WTC11 (cell line): Measurements from ENCODE around the gene AOAH. TPM values are rescaled to one million over a fixed set of nuclear protein-coding genes. Genes with fewer than 3 reads are reported as not detected.

Source experiments
- ATAC-seq: fragments of 200-7000 bp; cut with Tn5 transposase; 2 replicates; pipeline ENCODE4 v1.10.0; 2021; ENCODE audit warnings: mild to moderate bottlenecking, moderate library complexity
- CTCF ChIA-PET: fragments of 300-600 bp; sonication (Branson Sonifier 250); formaldehyde crosslinking; loops from one replicate; lab custom pipeline; 2021; ENCODE audit warnings: antibody characterized with exemption; lab: Charles Lee
- POLR2A ChIA-PET: fragments of 350-600 bp; sonication (Branson Sonifier 250); formaldehyde crosslinking; loops from one replicate; lab custom pipeline; 2021; ENCODE audit warnings: antibody characterized with exemption; lab: Charles Lee
- DNase-seq: peaks from one replicate; pipeline ENCODE4 v3.0.0; 2021; ENCODE audit warnings: low spot score
- H3K27ac Mint-ChIP-seq: 2 replicates; pipeline ENCODE4 v1.8.0; 2021; ENCODE audit warnings: mixed read lengths
- H3K27me3 Mint-ChIP-seq: 2 replicates; pipeline ENCODE4 v1.8.0; 2021; ENCODE audit warnings: low read depth, mild to moderate bottlenecking, moderate library complexity, mixed read lengths
- H3K36me3 Mint-ChIP-seq: 2 replicates; pipeline ENCODE4 v1.8.0; 2021; ENCODE audit warnings: mixed read lengths
- H3K4me1 Mint-ChIP-seq: 2 replicates; pipeline ENCODE4 v1.8.0; 2022; ENCODE audit warnings: mixed read lengths
- H3K4me3 Mint-ChIP-seq: 2 replicates; pipeline ENCODE4 v1.8.0; 2021; ENCODE audit warnings: mild to moderate bottlenecking, moderate library complexity, mixed read lengths
- H3K9me3 Mint-ChIP-seq: 2 replicates; pipeline ENCODE4 v1.8.0; 2021; ENCODE audit warnings: mixed read lengths
- ARID4B ChIP-seq: sonication (generic); formaldehyde crosslinking; IDR thresholded peaks from 2 replicates; pipeline ENCODE4 v1.8.0; 2023; ENCODE audit warnings: missing genetic modification reagents, mild to moderate bottlenecking, borderline replicate concordance
- ATF2 ChIP-seq: sonication (generic); formaldehyde crosslinking; IDR thresholded peaks from 2 replicates; pipeline ENCODE4 v1.8.1; 2022; ENCODE audit warnings: low read depth, missing genetic modification reagents, borderline replicate concordance
- ELF4 ChIP-seq: sonication (generic); formaldehyde crosslinking; IDR thresholded peaks from 2 replicates; pipeline ENCODE4 v1.8.1; 2022; ENCODE audit warnings: low read depth, mild to moderate bottlenecking, moderate library complexity, missing genetic modification reagents
- EMX1 ChIP-seq: fragments of 250-450 bp; sonication (Bioruptor Pico); IDR thresholded peaks from 2 replicates; pipeline ENCODE4 v1.8.0; 2021; ENCODE audit warnings: mild to moderate bottlenecking
- FOXP1 ChIP-seq: sonication (generic); formaldehyde crosslinking; IDR thresholded peaks from 2 replicates; pipeline ENCODE4 v1.8.0; 2022; ENCODE audit warnings: missing genetic modification reagents, mild to moderate bottlenecking, moderate library complexity, borderline replicate concordance
- FOXP4 ChIP-seq: sonication (generic); formaldehyde crosslinking; IDR thresholded peaks from 2 replicates; pipeline ENCODE4 v1.8.0; 2022; ENCODE audit warnings: mild to moderate bottlenecking, missing genetic modification reagents
- HMGA2 ChIP-seq: fragments of 250-450 bp; sonication (Bioruptor Pico); IDR thresholded peaks from 2 replicates; pipeline ENCODE4 v1.4.0; 2021; ENCODE audit warnings: mild to moderate bottlenecking, moderate library complexity
- NFATC4 ChIP-seq: fragments of 250-450 bp; sonication (Bioruptor Pico); IDR thresholded peaks from 2 replicates; pipeline ENCODE4 v1.9.0; 2021; ENCODE audit warnings: mild to moderate bottlenecking
- NR1H2 ChIP-seq: sonication (generic); formaldehyde crosslinking; IDR thresholded peaks from 2 replicates; pipeline ENCODE4 v1.9.0; 2021; ENCODE audit warnings: mild to moderate bottlenecking, moderate library complexity, missing genetic modification reagents
- PRDM15 ChIP-seq: sonication (generic); formaldehyde crosslinking; IDR thresholded peaks from 2 replicates; pipeline ENCODE4 v1.8.0; 2022; ENCODE audit warnings: missing genetic modification reagents
- SP1 ChIP-seq: sonication (generic); formaldehyde crosslinking; conservative IDR thresholded peaks from 2 replicates; pipeline ENCODE4 v1.8.1; 2022; ENCODE audit warnings: missing genetic modification reagents
- TEAD1 ChIP-seq: sonication (generic); formaldehyde crosslinking; IDR thresholded peaks from 2 replicates; pipeline ENCODE4 v1.8.0; 2022; ENCODE audit warnings: mild to moderate bottlenecking, missing genetic modification reagents
- ZNF121 ChIP-seq: sonication (generic); formaldehyde crosslinking; IDR thresholded peaks from 2 replicates; pipeline ENCODE4 v1.8.0; 2023; ENCODE audit warnings: missing genetic modification reagents
- ZNF138 ChIP-seq: sonication (generic); formaldehyde crosslinking; conservative IDR thresholded peaks from 2 replicates; pipeline ENCODE4 v1.8.1; 2022; ENCODE audit warnings: mild to moderate bottlenecking, moderate library complexity, missing genetic modification reagents
- ZNF281 ChIP-seq: sonication (generic); formaldehyde crosslinking; IDR thresholded peaks from 2 replicates; pipeline ENCODE4 v1.8.0; 2023; ENCODE audit warnings: mild to moderate bottlenecking, missing genetic modification reagents
- ZNF416 ChIP-seq: fragments of 250-450 bp; sonication (Bioruptor Pico); IDR thresholded peaks from 2 replicates; pipeline ENCODE4 v1.9.0; 2021; ENCODE audit warnings: mild to moderate bottlenecking, inconsistent platforms
- total RNA-seq: library from RNA; stranded (reverse); gene quantifications from 3 replicates; pipeline ENCODE4 v1.2.3, GENCODE V29; 2021
- TF ChIP-seq, protein P1 (sequence below): sonication (generic); formaldehyde crosslinking; IDR thresholded peaks from 2 replicates; pipeline ENCODE4 v1.8.1; 2023; ENCODE audit warnings: mild to moderate bottlenecking, missing genetic modification reagents, borderline replicate concordance

AOAH gene
- total RNA-seq, 1 experiment from 2014 or later = 0.31 TPM

- no peak for TF ChIP-seq ZNF416 (CRISPR knock-in tag)
- TF ChIP-seq, protein P1, sequence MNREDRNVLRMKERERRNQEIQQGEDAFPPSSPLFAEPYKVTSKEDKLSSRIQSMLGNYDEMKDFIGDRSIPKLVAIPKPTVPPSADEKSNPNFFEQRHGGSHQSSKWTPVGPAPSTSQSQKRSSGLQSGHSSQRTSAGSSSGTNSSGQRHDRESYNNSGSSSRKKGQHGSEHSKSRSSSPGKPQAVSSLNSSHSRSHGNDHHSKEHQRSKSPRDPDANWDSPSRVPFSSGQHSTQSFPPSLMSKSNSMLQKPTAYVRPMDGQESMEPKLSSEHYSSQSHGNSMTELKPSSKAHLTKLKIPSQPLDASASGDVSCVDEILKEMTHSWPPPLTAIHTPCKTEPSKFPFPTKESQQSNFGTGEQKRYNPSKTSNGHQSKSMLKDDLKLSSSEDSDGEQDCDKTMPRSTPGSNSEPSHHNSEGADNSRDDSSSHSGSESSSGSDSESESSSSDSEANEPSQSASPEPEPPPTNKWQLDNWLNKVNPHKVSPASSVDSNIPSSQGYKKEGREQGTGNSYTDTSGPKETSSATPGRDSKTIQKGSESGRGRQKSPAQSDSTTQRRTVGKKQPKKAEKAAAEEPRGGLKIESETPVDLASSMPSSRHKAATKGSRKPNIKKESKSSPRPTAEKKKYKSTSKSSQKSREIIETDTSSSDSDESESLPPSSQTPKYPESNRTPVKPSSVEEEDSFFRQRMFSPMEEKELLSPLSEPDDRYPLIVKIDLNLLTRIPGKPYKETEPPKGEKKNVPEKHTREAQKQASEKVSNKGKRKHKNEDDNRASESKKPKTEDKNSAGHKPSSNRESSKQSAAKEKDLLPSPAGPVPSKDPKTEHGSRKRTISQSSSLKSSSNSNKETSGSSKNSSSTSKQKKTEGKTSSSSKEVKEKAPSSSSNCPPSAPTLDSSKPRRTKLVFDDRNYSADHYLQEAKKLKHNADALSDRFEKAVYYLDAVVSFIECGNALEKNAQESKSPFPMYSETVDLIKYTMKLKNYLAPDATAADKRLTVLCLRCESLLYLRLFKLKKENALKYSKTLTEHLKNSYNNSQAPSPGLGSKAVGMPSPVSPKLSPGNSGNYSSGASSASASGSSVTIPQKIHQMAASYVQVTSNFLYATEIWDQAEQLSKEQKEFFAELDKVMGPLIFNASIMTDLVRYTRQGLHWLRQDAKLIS (CRISPR knock-in tag) = no peak
- no peak for TF ChIP-seq FOXP1 (CRISPR knock-in tag)
- no peak for TF ChIP-seq ARID4B (CRISPR knock-in tag)
- TF ChIP-seq HMGA2 (CRISPR knock-in tag) = no peak
Observed at GRCh38 chr7:36644625-36645422, 79.5 kb downstream of the AOAH start (continued).

GRCh38 chr7:36642414-36642813, 81.9 kb downstream of the AOAH start:
- Mint-ChIP-seq H3K27me3 (no peaks in the 10 kb centered on the region), H3K4me1 (peaks cover 33% of the 10 kb centered on the region), H3K9me3 (no peaks in the 10 kb centered on the region), H3K4me3 (no peak overlapping the region), H3K27ac (no peak overlapping the region), H3K36me3 (no peaks in the 10 kb centered on the region)
- no peak for DNase-seq
- ChIA-PET CTCF (interaction anchor here (1.0 to 2.7 kb wide), 3 partner anchors 28 to 540 kb away, joined by 3 to 8 read pairs (median 3); no protein-coding TSS in a partner anchor), POLR2A (interaction anchor here (0.6 kb wide), 1 partner anchor 1858 kb away, joined by 3 read pairs; no protein-coding TSS in a partner anchor)
- ATAC-seq = no peak
- no peak for TF ChIP-seq NR1H2 (CRISPR knock-in tag)
- no peak for TF ChIP-seq ZNF121 (CRISPR knock-in tag)
- no peak for TF ChIP-seq ZNF138 (CRISPR knock-in tag)
- TF ChIP-seq PRDM15 (CRISPR knock-in tag) = no peak
- TF ChIP-seq SP1 (CRISPR knock-in tag) = no peak
- no peak for TF ChIP-seq EMX1 (CRISPR knock-in tag)
- no peak for TF ChIP-seq NFATC4 (CRISPR knock-in tag)
- no peak for TF ChIP-seq ATF2 (CRISPR knock-in tag)
- TF ChIP-seq TEAD1 (CRISPR knock-in tag) = no peak
- TF ChIP-seq FOXP4 (CRISPR knock-in tag) = no peak
- no peak for TF ChIP-seq ELF4 (CRISPR knock-in tag)
- TF ChIP-seq ZNF281 (CRISPR knock-in tag) = no peak
